H1 (cell line): Measurements from ENCODE around the gene RDH11. TPM values are rescaled to one million over a fixed set of nuclear protein-coding genes. Genes with fewer than 3 reads are reported as not detected.
"Not testable (repeated sequence)": the region's sequence is repeated elsewhere in the genome, so short reads cannot be mapped to it uniquely, and the experiment has no call there.

ENCODE experiments used
- CTCF ChIA-PET: fragments of 300-600 bp; sonication (Branson Sonifier 250); formaldehyde crosslinking; loops from one replicate; lab custom pipeline; 2021; ENCODE audit not compliant: partially characterized antibody; lab: Charles Lee
- POLR2A ChIA-PET: fragments of 300-600 bp; sonication (Branson Sonifier 250); formaldehyde crosslinking; loops from one replicate; lab custom pipeline; 2021; ENCODE audit warnings: inconsistent platforms; ENCODE audit not compliant: partially characterized antibody; lab: Charles Lee
- DNase-seq, 2 experiments: peaks; one replicate each; pipeline versions ENCODE4 v3.0.0 to v3.0.0-alpha.2; 2010 to 2022; ENCODE audit warnings: low spot score in 2 of 2, low read depth in 1 of 2, mixed read lengths in 1 of 2
- FAIRE-seq: peaks from 2 replicates; lab custom pipeline; 2011; peaks lifted over from hg19 to GRCh38; lab: Jason Lieb, UNC
- H2AFZ ChIP-seq: 2 replicates; pipeline ENCODE4 v1.8.1; 2012; ENCODE audit warnings: low read length, inconsistent platforms
- H2AK5ac ChIP-seq: 2 replicates; pipeline ENCODE4 v1.6.1; 2013; ENCODE audit warnings: low read depth, low read length
- H2BK120ac ChIP-seq: replicated peaks from 2 replicates; pipeline ENCODE3; 2013; ENCODE audit warnings: low read depth, low read length, inconsistent platforms
- H2BK12ac ChIP-seq: 2 replicates; pipeline ENCODE4 v1.6.1; 2013; ENCODE audit warnings: low read depth, low read length
- H2BK15ac ChIP-seq: 2 replicates; pipeline ENCODE4 v1.6.1; 2013; ENCODE audit warnings: low read length
- H2BK20ac ChIP-seq: 2 replicates; pipeline ENCODE4 v1.6.1; 2013; ENCODE audit warnings: low read length
- H2BK5ac ChIP-seq: 2 replicates; pipeline ENCODE4 v1.6.1; 2013; ENCODE audit warnings: low read depth, low read length
- H3K14ac ChIP-seq: 2 replicates; pipeline ENCODE4 v1.6.1; 2013; ENCODE audit warnings: inconsistent platforms; ENCODE audit not compliant: insufficient read length
- H3K18ac ChIP-seq: 2 replicates; pipeline ENCODE4 v1.6.1; 2013; ENCODE audit warnings: low read length; ENCODE audit errors: extremely low read depth
- H3K23ac ChIP-seq: 2 replicates; pipeline ENCODE4 v1.6.1; 2013; ENCODE audit warnings: inconsistent platforms; ENCODE audit not compliant: insufficient read length
- H3K23me2 ChIP-seq: 2 replicates; pipeline ENCODE4 v1.6.1; 2013; ENCODE audit warnings: low read depth, low read length
- H3K27ac ChIP-seq: 2 replicates; pipeline ENCODE4 v1.6.1; 2011; ENCODE audit warnings: low read depth, low read length, inconsistent platforms
- H3K27me3 ChIP-seq, 4 experiments: replicated peaks in 1 of 4; 1 replicate in 1 of 4; 2 replicates in 3 of 4; pipeline versions ENCODE4 v1.6.1 to v1.8.1; 2011 to 2013; ENCODE audit warnings: low read length in 3 of 4, mild to moderate bottlenecking in 3 of 4, inconsistent platforms in 2 of 4, mixed read lengths in 2 of 4, moderate library complexity in 1 of 4; ENCODE audit not compliant: control insufficient read depth in 3 of 4, insufficient read depth in 3 of 4; ENCODE audit errors: extremely low read depth in 1 of 4
- H3K36me3 ChIP-seq, 4 experiments: 2 replicates each; pipeline versions ENCODE4 v1.6.1 to v1.8.1; 2011 to 2013; ENCODE audit warnings: mild to moderate bottlenecking in 4 of 4, low read length in 3 of 4, moderate library complexity in 2 of 4, control low read depth in 1 of 4, inconsistent platforms in 1 of 4; ENCODE audit not compliant: insufficient read depth in 4 of 4, control insufficient read depth in 2 of 4
- H3K4ac ChIP-seq: replicated peaks from 2 replicates; pipeline ENCODE3; 2013; ENCODE audit warnings: low read length, low read depth, mixed read lengths, inconsistent platforms; ENCODE audit not compliant: insufficient read length
- H3K4me1 ChIP-seq, 4 experiments: replicated peaks in 1 of 4; 1 replicate in 1 of 4; 2 replicates in 3 of 4; pipeline versions ENCODE4 v1.6.1 to v1.8.1; 2011 to 2013; ENCODE audit warnings: low read length in 3 of 4, inconsistent platforms in 2 of 4, mixed read lengths in 1 of 4; ENCODE audit not compliant: insufficient read depth in 4 of 4, control insufficient read depth in 3 of 4
- H3K4me2 ChIP-seq, 2 experiments: 2 replicates each; pipeline versions ENCODE4 v1.6.1 to v1.8.1; 2011 to 2013; ENCODE audit warnings: low read depth in 2 of 2, low read length in 2 of 2, control low read depth in 1 of 2, inconsistent platforms in 1 of 2, mild to moderate bottlenecking in 1 of 2; ENCODE audit not compliant: insufficient read depth in 1 of 2
- H3K4me3 ChIP-seq, 4 experiments: fragments of 200-600, 300-600 bp in 1 of 4; sonication (generic), shearing (Covaris generic), sonication (Bioruptor Twin) in 1 of 4; 2 replicates each; pipeline versions ENCODE4 v1.5.1 to v1.8.1; 2011 to 2016; ENCODE audit warnings: low read length in 4 of 4, low read depth in 3 of 4, control low read depth in 2 of 4, inconsistent platforms in 2 of 4, mild to moderate bottlenecking in 2 of 4, mixed read lengths in 1 of 4, moderate library complexity in 1 of 4; ENCODE audit not compliant: insufficient read depth in 2 of 4; ENCODE audit errors: extremely low read depth in 1 of 4
- H3K56ac ChIP-seq: replicated peaks from 2 replicates; pipeline ENCODE3; 2013; ENCODE audit warnings: low read depth, mild to moderate bottlenecking, mixed read lengths, low read length, inconsistent platforms; ENCODE audit not compliant: insufficient read length
- H3K79me1 ChIP-seq: 2 replicates; pipeline ENCODE4 v1.6.1; 2013; ENCODE audit warnings: low read depth, low read length, control low read depth
- H3K79me2 ChIP-seq, 2 experiments: 2 replicates each; pipeline versions ENCODE4 v1.6.1 to v1.8.1; 2012 to 2013; ENCODE audit warnings: low read length in 2 of 2, mild to moderate bottlenecking in 2 of 2, inconsistent platforms in 1 of 2; ENCODE audit not compliant: insufficient read depth in 2 of 2, control insufficient read depth in 1 of 2
- H3K9ac ChIP-seq, 4 experiments: replicated peaks in 1 of 4; 1 replicate in 1 of 4; 2 replicates in 3 of 4; pipeline versions ENCODE4 v1.6.1 to v1.8.1; 2011 to 2013; ENCODE audit warnings: low read depth in 3 of 4, low read length in 3 of 4, control low read depth in 2 of 4, mild to moderate bottlenecking in 2 of 4, moderate library complexity in 2 of 4, inconsistent platforms in 1 of 4; ENCODE audit errors: extremely low read depth in 1 of 4
- H3K9me3 ChIP-seq, 2 experiments: 2 replicates each; pipeline versions ENCODE4 v1.6.1 to v1.8.1; 2012 to 2013; ENCODE audit warnings: mild to moderate bottlenecking in 2 of 2, moderate library complexity in 2 of 2, control low read depth in 1 of 2, inconsistent platforms in 1 of 2, low read depth in 1 of 2, low read length in 1 of 2, mixed read lengths in 1 of 2; ENCODE audit not compliant: insufficient read depth in 2 of 2
- H4K20me1 ChIP-seq, 2 experiments: replicated peaks in 1 of 2; 2 replicates each; pipeline versions ENCODE3 to v1.8.1; 2011 to 2013; ENCODE audit warnings: inconsistent platforms in 2 of 2, low read length in 2 of 2, mild to moderate bottlenecking in 1 of 2; ENCODE audit not compliant: insufficient read depth in 2 of 2, control insufficient read depth in 1 of 2
- H4K5ac ChIP-seq: 2 replicates; pipeline ENCODE4 v1.6.1; 2013; ENCODE audit warnings: low read length, low read depth, mixed read lengths, inconsistent platforms; ENCODE audit not compliant: insufficient read length
- H4K8ac ChIP-seq: 2 replicates; pipeline ENCODE4 v1.8.0; 2013; ENCODE audit warnings: mild to moderate bottlenecking, moderate library complexity, low read length, inconsistent platforms; ENCODE audit not compliant: insufficient read depth; ENCODE audit errors: extremely low read depth
- H4K91ac ChIP-seq: replicated peaks from 2 replicates; pipeline ENCODE3; 2013; ENCODE audit warnings: low read length, mixed read lengths, inconsistent platforms; ENCODE audit not compliant: insufficient read length
- WGBS, 2 experiments: shearing (Covaris generic) in 1 of 2; methylation state at CpG; one replicate each; pipeline versions ENCODE4 v1.1.6 to v1.1.7; 2013 to 2015; ENCODE audit warnings: low lambda C conversion rate in 2 of 2, mixed read lengths in 2 of 2, inconsistent platforms in 1 of 2, low coverage in 1 of 2, missing lambda C conversion rate in 1 of 2; ENCODE audit not compliant: insufficient replicate concordance in 2 of 2, insufficient coverage in 1 of 2, insufficient read length in 1 of 2; ENCODE audit errors: extremely low coverage in 1 of 2, missing lambda C conversion rate in 1 of 2; 5-methylcytosine and 5-hydroxymethylcytosine counted together
- polyA plus RNA-seq, 7 experiments: library from polyadenylated mRNA; depleted of rRNA in 3 of 7; stranded (reverse) in 5 of 7; unstranded in 2 of 7; fragments of >200 nt in 5 of 7; fragments of 200-250 nt in 2 of 7; gene quantifications; 1 replicate in 5 of 7; 2 replicates in 1 of 7; 4 replicates in 1 of 7; pipeline versions ENCODE4 v1.2.1 to v1.2.3, GENCODE V29; 2011 to 2013; ENCODE audit warnings: missing spikeins in 2 of 7, mixed read lengths in 2 of 7
- total RNA-seq: library from RNA; stranded (reverse); fragmentation: NEBNext Ultra II Directional; extraction: Animal tissue kit (Norgen Biotek cat#: 25700); gene quantifications from 2 replicates; pipeline ENCODE4 v1.2.1, GENCODE V29; 2021

Gene RDH11
- total and polyA plus RNA-seq, 2 of the 8 experiments (the other 6 are each of a cell fraction or from before 2014, with no cell fraction given): 104 to 117 TPM

DNA sequence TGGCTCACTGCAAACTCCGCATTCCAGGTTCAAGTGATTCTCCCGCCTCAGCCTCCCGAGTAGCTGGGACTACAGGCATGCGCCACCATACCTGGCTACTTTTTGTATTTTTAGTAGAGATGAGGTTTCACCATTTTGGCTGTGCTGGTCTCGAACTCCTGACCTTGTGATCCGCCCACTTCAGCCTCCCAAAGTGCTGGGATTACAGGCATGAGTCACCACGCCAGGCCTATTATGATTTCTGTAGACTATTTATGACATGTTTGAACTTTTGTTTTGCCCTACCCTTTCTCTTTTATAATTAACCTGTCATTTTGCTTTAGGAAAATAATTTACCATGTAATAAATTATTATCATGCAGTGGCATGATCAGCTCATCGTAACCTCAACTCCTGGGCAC lies 5.9 kb upstream of the RDH11 start, which contains the start of gene RDH12:
Gene RDH12, plus strand, starts transcription at position 395 of the 400 bp plus-strand sequence. CDS start 20,757 bp downstream, outside the sequence.
- H3K9me3 ChIP-seq, H2AFZ ChIP-seq, H3K4me1 ChIP-seq, H2BK120ac ChIP-seq, H2BK20ac ChIP-seq, H3K18ac ChIP-seq, H3K27me3 ChIP-seq, H3K23ac ChIP-seq, H3K79me2 ChIP-seq, H2AK5ac ChIP-seq, H3K27ac ChIP-seq, H4K91ac ChIP-seq, H3K14ac ChIP-seq, H4K20me1 ChIP-seq, H4K8ac ChIP-seq, DNase-seq, H3K4me2 ChIP-seq, H3K4ac ChIP-seq, H3K79me1 ChIP-seq, H2BK15ac ChIP-seq, H3K56ac ChIP-seq, H3K36me3 ChIP-seq, H2BK12ac ChIP-seq, H3K9ac ChIP-seq, H3K23me2 ChIP-seq, FAIRE-seq, H2BK5ac ChIP-seq, H4K5ac ChIP-seq, H3K4me3 ChIP-seq: not testable (repeated sequence)
- POLR2A ChIA-PET: interaction anchor here (1.4 to 1.8 kb wide), 2 partner anchors 9 to 81 kb away, joined by 3 to 6 read pairs; partner anchors contain the start of gene ARG2
- CTCF ChIA-PET: interaction anchor here (0.9 to 6.7 kb wide), 5 partner anchors 13 to 117 kb away, joined by 3 to 147 read pairs (median 24); no protein-coding TSS in a partner anchor
- WGBS, 2 experiments: 91% methylated on average over 8 of the region's 8 CpGs; no CpG with 5 or more reads in 1 of the 2 experiments
